Prostate gland (tissue), 2 donors: ENCODE data around the gene DLG2. TPM values are rescaled to one million over a fixed set of nuclear protein-coding genes. Genes with fewer than 3 reads are reported as not detected.

ENCODE experiments used
- DNase-seq: peaks from one replicate; pipeline ENCODE4 v3.0.0-alpha.2; 2019; ENCODE audit warnings: low spot score
- H3K27ac ChIP-seq, 2 donors: fragments of 200-600 bp; sonication (generic); 2 replicates each; pipeline ENCODE4 v1.5.1; 2017 to 2019
- H3K27me3 ChIP-seq: fragments of 200-600 bp; sonication (generic); replicated peaks from 2 replicates; pipeline ENCODE4 v1.5.1; 2019; ENCODE audit not compliant: insufficient read depth
- H3K36me3 ChIP-seq, 2 donors: fragments of 200-600 bp; sonication (generic); 1 replicate in 1 of 2; 2 replicates in 1 of 2; pipeline versions ENCODE4 v1.5.1 to v1.8.1; 2017 to 2019
- H3K4me1 ChIP-seq: fragments of 200-600 bp; sonication (generic); replicated peaks from 2 replicates; pipeline ENCODE4 v1.5.1; 2019
- H3K4me3 ChIP-seq, 2 donors: fragments of 200-600 bp; sonication (generic); 2 replicates each; pipeline ENCODE4 v1.5.1; 2017 to 2019
- H3K9me3 ChIP-seq: fragments of 200-600 bp; sonication (generic); 2 replicates; pipeline ENCODE4 v1.5.1; 2017
- CTCF ChIP-seq, 4 experiments: fragments of 200-600 bp in 2 of 4; fragments of 450-650 bp in 2 of 4; sonication (generic) in 2 of 4; IDR thresholded peaks; 1 replicate in 3 of 4; 2 replicates in 1 of 4; pipeline ENCODE4 v1.5.1; 2016 to 2019; ENCODE audit warnings: antibody characterized with exemption in 4 of 4, mild to moderate bottlenecking in 2 of 4, moderate library complexity in 2 of 4
- POLR2A ChIP-seq: fragments of 450-650 bp; IDR thresholded peaks from one replicate; pipeline ENCODE4 v1.6.1; 2016; ENCODE audit warnings: antibody characterized with exemption, mild to moderate bottlenecking
- POLR2AphosphoS5 ChIP-seq: sonication (generic); formaldehyde crosslinking; IDR thresholded peaks from one replicate; pipeline ENCODE4 v1.6.1; 2017; ENCODE audit warnings: antibody characterized with exemption
- WGBS: methylation state at CpG from one replicate; pipeline ENCODE4 v1.1.5; 2018; 5-methylcytosine and 5-hydroxymethylcytosine counted together
- intact Hi-C: fragments of 100-400 bp; cut with DNase I; formaldehyde crosslinking; loops from one replicate; pipeline ENCODE4 v1.14.2; 2022
- total RNA-seq, 2 donors: library from RNA; depleted of rRNA; stranded (reverse); fragments of >200 nt; gene quantifications; one replicate each; pipeline ENCODE4 v1.1.0, GENCODE V29; 2016

Gene DLG2
- total RNA-seq, 2 donors from 2014 or later: 9.8 to 16.2 TPM

GRCh38 chr11:85316967-85317366, 310.2 kb downstream of the DLG2 start:
- intact Hi-C loops: no loop called here
- Histone ChIP-seq H3K27me3 (no peaks in the 10 kb centered on the region), H3K9me3 (no peaks in the 10 kb centered on the region), H3K4me1 (no peaks in the 10 kb centered on the region), H3K4me3 (no peak overlapping the region), H3K36me3 (no peaks in the 10 kb centered on the region), H3K27ac (no peak overlapping the region)
- WGBS: 70% methylated on average over 5 of the region's 5 CpGs
- no peak for TF ChIP-seq CTCF (IDR thresholded peaks at IDR 0.05)
- no peak for TF ChIP-seq POLR2AphosphoS5
- no peak for TF ChIP-seq POLR2A
- no peak for DNase-seq

GRCh38 chr11:85313741-85314140, 313.4 kb downstream of the DLG2 start:
- intact Hi-C loops: no loop called here
- Histone ChIP-seq H3K9me3 (no peaks in the 10 kb centered on the region), H3K27me3 (no peaks in the 10 kb centered on the region), H3K4me1 (no peaks in the 10 kb centered on the region), H3K27ac (no peak overlapping the region), H3K36me3 (no peaks in the 10 kb centered on the region), H3K4me3 (no peak overlapping the region)
- TF ChIP-seq POLR2AphosphoS5 (no peak), POLR2A (no peak), CTCF (IDR thresholded peaks at IDR 0.05) (no peak)
- no peak for DNase-seq

GRCh38 chr11:85310479-85310878, 316.7 kb downstream of the DLG2 start:
- Histone ChIP-seq H3K4me3 (no peak overlapping the region), H3K36me3 (no peaks in the 10 kb centered on the region), H3K27me3 (no peaks in the 10 kb centered on the region), H3K9me3 (no peaks in the 10 kb centered on the region), H3K4me1 (no peaks in the 10 kb centered on the region), H3K27ac (no peak overlapping the region)
- DNase-seq: no peak
- intact Hi-C loops: no loop called here
- TF ChIP-seq CTCF (IDR thresholded peaks at IDR 0.05) (no peak), POLR2A (no peak), POLR2AphosphoS5 (no peak)
- 17% methylated on average over 2 of the region's 2 CpGs for WGBS

GRCh38 chr11:85307366-85307765, 319.8 kb downstream of the DLG2 start:
- TF ChIP-seq CTCF (IDR thresholded peaks at IDR 0.05): no peak
- TF ChIP-seq POLR2AphosphoS5: no peak
- TF ChIP-seq POLR2A: no peak
- intact Hi-C loops: no loop called here
- 39% methylated on average over 3 of the region's 3 CpGs for WGBS
- Histone ChIP-seq H3K36me3 (no peaks in the 10 kb centered on the region), H3K27ac (no peak overlapping the region), H3K4me1 (no peaks in the 10 kb centered on the region), H3K27me3 (no peaks in the 10 kb centered on the region), H3K4me3 (no peak overlapping the region), H3K9me3 (no peaks in the 10 kb centered on the region)
- DNase-seq: no peak

GRCh38 chr11:85301895-85302678, 325.1 kb downstream of the DLG2 start:
- no peaks in the 10 kb centered on the region for H3K4me1 ChIP-seq
- no peak overlapping the region for H3K4me3 ChIP-seq
- no peak overlapping the region for H3K27ac ChIP-seq
- WGBS: 88% methylated on average over 1 of the region's 1 CpG
- H3K36me3 ChIP-seq: no peaks in the 10 kb centered on the region
- H3K9me3 ChIP-seq: no peaks in the 10 kb centered on the region
- no peak for DNase-seq
- intact Hi-C loops: no loop called here
- no peaks in the 10 kb centered on the region for H3K27me3 ChIP-seq
- TF ChIP-seq CTCF (IDR thresholded peaks at IDR 0.05) (no peak), POLR2AphosphoS5 (no peak), POLR2A (no peak)
